SK-N-MC (cell line): ENCODE results near the gene NINL.
"Not testable (repeated sequence)": the region's sequence is repeated elsewhere in the genome, so short reads cannot be mapped to it uniquely, and the experiment has no call there.

ENCODE experiments used
- DNase-seq: peaks from one replicate; pipeline ENCODE4 v3.0.0-alpha.2; 2011; ENCODE audit warnings: low read depth, low spot score
- H3K27ac ChIP-seq: fragments of 200-600 bp; sonication (generic); 2 replicates; pipeline ENCODE4 v1.5.1; 2016; ENCODE audit warnings: mixed run types
- H3K36me3 ChIP-seq: fragments of 200-600 bp; sonication (generic); 2 replicates; pipeline ENCODE4 v1.6.1; 2017; ENCODE audit warnings: antibody characterized with exemption, low read length, mixed read lengths; ENCODE audit not compliant: insufficient read depth
- H3K4me3 ChIP-seq: fragments of 200-600 bp; sonication (generic); 2 replicates; pipeline ENCODE4 v1.5.1; 2016
- H3K9ac ChIP-seq: fragments of 200-600 bp; sonication (generic); 2 replicates; pipeline ENCODE4 v1.8.0; 2017; ENCODE audit warnings: mixed run types, mixed read lengths; ENCODE audit not compliant: insufficient read length
- H3K9me3 ChIP-seq: fragments of 200-600 bp; sonication (generic); 2 replicates; pipeline ENCODE4 v1.6.1; 2017; ENCODE audit warnings: low read depth, mild to moderate bottlenecking, antibody characterized with exemption, low read length, moderate library complexity, mixed read lengths
- EZH2 ChIP-seq: fragments of 200-600 bp; sonication (generic); IDR thresholded peaks from one replicate; pipeline ENCODE4 v1.6.1; 2017; ENCODE audit warnings: antibody characterized with exemption
- FOXP2 ChIP-seq: optimal IDR thresholded peaks from 2 replicates; pipeline ENCODE3; 2011; ENCODE audit warnings: mild to moderate bottlenecking, moderate library complexity; ENCODE audit not compliant: insufficient read depth; ENCODE audit errors: extremely low read length, control extremely low read depth
- POLR2AphosphoS5 ChIP-seq: IDR thresholded peaks from 2 replicates; pipeline ENCODE4 v1.6.1; 2012; ENCODE audit warnings: mild to moderate bottlenecking, low read depth, low read length, borderline replicate concordance

The NINL gene

GRCh38 chr20:25566821-25567220, 18.5 kb downstream of the NINL start:
- TF ChIP-seq FOXP2 (no peak), POLR2AphosphoS5 (no peak), EZH2 (no peak)
- Histone ChIP-seq H3K27ac (no peak overlapping the region), H3K9ac (no peak overlapping the region), H3K36me3 (peaks cover 39% of the 10 kb centered on the region; the same call in 1 of the 2 replicates), H3K9me3 (no peaks in the 10 kb centered on the region), H3K4me3 (no peak overlapping the region)
- no peak for DNase-seq

DNA sequence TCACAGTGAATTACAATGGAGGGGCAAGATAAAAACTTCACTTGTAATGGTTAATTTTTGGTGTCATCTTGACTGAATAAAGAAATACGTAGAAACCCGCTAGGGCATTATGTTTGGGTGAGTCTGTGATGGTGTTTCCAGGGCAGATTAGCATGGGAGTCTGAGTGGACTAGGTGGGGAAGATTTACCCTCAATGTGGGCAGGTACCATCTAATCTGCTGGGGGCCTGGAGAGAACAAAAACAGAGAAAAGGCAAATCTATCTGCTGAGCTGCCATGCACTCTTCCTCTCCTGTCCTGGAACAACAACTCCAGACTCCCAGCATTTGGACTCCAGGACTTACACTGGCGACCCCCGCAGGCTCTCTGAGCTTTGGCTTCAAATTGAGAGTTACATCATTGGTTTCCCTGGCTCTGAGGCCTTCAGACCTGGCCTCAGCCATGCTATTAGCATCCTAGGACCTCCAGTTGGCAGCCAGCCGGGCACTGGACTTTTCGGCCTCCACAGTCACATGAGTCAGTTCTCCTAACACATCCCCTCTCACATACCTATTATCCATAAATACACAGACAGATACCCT, 19.7 kb downstream of the NINL start:
- TF ChIP-seq FOXP2 (no peak), EZH2 (no peak), POLR2AphosphoS5 (no peak)
- Histone ChIP-seq H3K27ac (no peak overlapping the region), H3K9me3 (no peaks in the 10 kb centered on the region), H3K9ac (no peak overlapping the region), H3K36me3 (peaks cover 33% of the 10 kb centered on the region; the same call in 1 of the 2 replicates), H3K4me3 (no peak overlapping the region)
- no peak for DNase-seq

- Histone ChIP-seq H3K27ac (no peak overlapping the region), H3K36me3 (peaks cover 29% of the 10 kb centered on the region; the same call in 1 of the 2 replicates), H3K9me3 (no peaks in the 10 kb centered on the region), H3K4me3 (no peak overlapping the region), H3K9ac (no peak overlapping the region)
- no peak for TF ChIP-seq POLR2AphosphoS5
- TF ChIP-seq EZH2 = no peak
- no peak for TF ChIP-seq FOXP2
- no peak for DNase-seq
Observed at GRCh38 chr20:25563876-25564275, 21.5 kb downstream of the NINL start.

- H3K9ac ChIP-seq = no peak overlapping the region
- H3K36me3 ChIP-seq = peaks cover 28% of the 10 kb centered on the region; the same call in 1 of the 2 replicates
- no peak overlapping the region for H3K27ac ChIP-seq
- no peak overlapping the region for H3K4me3 ChIP-seq
- TF ChIP-seq FOXP2 (no peak), EZH2 (no peak), POLR2AphosphoS5 (no peak)
- DNase-seq = no peak
- H3K9me3 ChIP-seq = no peaks in the 10 kb centered on the region
Observed at GRCh38 chr20:25563362-25563761, 22.0 kb downstream of the NINL start.

- H3K4me3 ChIP-seq, H3K9ac ChIP-seq, DNase-seq, H3K9me3 ChIP-seq, H3K27ac ChIP-seq: not testable (repeated sequence)
- H3K36me3 ChIP-seq = peaks cover 17% of the 10 kb centered on the region; the same call in 1 of the 2 replicates
Observed at GRCh38 chr20:25561771-25562170, 23.6 kb downstream of the NINL start.

DNA sequence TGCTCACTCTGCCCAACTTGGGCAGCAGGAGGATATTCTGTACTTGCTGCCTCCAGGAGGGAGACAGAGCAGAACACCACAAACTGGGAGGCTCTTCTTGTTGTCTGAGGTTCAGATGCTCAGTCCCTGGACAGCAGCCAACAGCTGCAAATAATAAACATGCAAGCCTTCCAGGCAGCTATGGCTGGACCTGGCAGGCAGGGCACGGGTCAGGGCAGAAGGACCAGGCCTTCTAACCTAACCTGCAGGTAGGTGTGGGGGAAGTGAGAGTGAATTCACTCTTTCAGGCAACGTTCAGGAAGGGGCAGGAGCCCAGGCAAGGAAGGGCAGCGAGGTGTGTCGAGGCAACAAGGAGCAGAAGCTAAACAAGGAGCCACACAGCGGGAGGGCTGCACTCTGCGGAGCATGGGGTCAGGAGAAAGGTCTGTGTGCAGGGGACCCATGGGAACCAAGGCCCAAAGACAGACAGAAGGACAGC, 31.5 kb downstream of the NINL start:
- no peak overlapping the region for H3K4me3 ChIP-seq
- H3K27ac ChIP-seq = no peak overlapping the region
- peaks cover 3% of the 10 kb centered on the region; the same call in 1 of the 2 replicates for H3K36me3 ChIP-seq
- no peak for TF ChIP-seq EZH2
- no peak for TF ChIP-seq POLR2AphosphoS5
- no peak for TF ChIP-seq FOXP2
- H3K9ac ChIP-seq = no peak overlapping the region
- no peaks in the 10 kb centered on the region for H3K9me3 ChIP-seq
- no peak for DNase-seq

DNA sequence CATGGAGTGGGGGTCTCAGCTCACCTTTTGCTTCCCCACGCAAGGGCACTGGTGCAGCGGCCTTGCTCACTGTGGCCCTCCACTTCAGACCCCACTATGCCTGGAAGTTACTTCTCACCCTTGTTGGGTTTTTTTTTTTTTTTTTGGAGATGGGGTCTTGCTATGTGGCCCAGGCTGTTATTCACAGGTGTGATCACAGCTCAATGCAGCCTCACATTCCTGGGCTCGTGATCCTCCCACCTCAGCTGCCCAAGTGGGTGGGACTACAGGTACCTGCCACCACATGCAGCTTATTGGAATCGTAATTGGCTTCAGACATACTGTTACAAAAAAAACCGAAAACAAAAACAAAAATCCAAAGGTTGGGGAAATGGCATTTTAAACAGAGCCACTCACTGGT, 32.4 kb downstream of the NINL start:
- H3K27ac ChIP-seq = no peak overlapping the region
- DNase-seq = no peak
- no peaks in the 10 kb centered on the region for H3K36me3 ChIP-seq
- no peaks in the 10 kb centered on the region for H3K9me3 ChIP-seq
- no peak for TF ChIP-seq POLR2AphosphoS5
- H3K9ac ChIP-seq = no peak overlapping the region
- H3K4me3 ChIP-seq = no peak overlapping the region

GRCh38 chr20:25551413-25552215, 33.7 kb downstream of the NINL start:
- H3K27ac ChIP-seq = no peak overlapping the region
- no peak for DNase-seq
- H3K36me3 ChIP-seq = peaks cover 4% of the 10 kb centered on the region; the same call in 1 of the 2 replicates
- no peak overlapping the region for H3K9ac ChIP-seq
- H3K4me3 ChIP-seq = no peak overlapping the region
- no peaks in the 10 kb centered on the region for H3K9me3 ChIP-seq
- no peak for TF ChIP-seq EZH2
- no peak for TF ChIP-seq FOXP2
- no peak for TF ChIP-seq POLR2AphosphoS5

GRCh38 chr20:25550645-25551337, 34.5 kb downstream of the NINL start:
- H3K4me3 ChIP-seq, H3K27ac ChIP-seq, DNase-seq, H3K36me3 ChIP-seq, H3K9me3 ChIP-seq, H3K9ac ChIP-seq: not testable (repeated sequence)
